Mammary epithelial cell (primary cell): ENCODE measurements around the gene CLDN24.

Source experiments
- EZH2 ChIP-seq: IDR thresholded peaks from 2 replicates; pipeline ENCODE4 v1.6.1; 2012; ENCODE audit warnings: low read length, inconsistent platforms, borderline replicate concordance
- TF ChIP-seq, protein P1 (sequence below), 2 donors: IDR thresholded peaks in 1 of 2; conservative IDR thresholded peaks in 1 of 2; 2 replicates each; pipeline ENCODE4 v1.5.1; 2011 to 2012; ENCODE audit warnings: inconsistent platforms in 2 of 2, low read length in 2 of 2, mild to moderate bottlenecking in 2 of 2, control low read depth in 1 of 2, low read depth in 1 of 2; ENCODE audit not compliant: insufficient read depth in 1 of 2; ENCODE audit errors: extremely low read depth in 1 of 2

- TF ChIP-seq EZH2: no peak
- TF ChIP-seq, protein P1, sequence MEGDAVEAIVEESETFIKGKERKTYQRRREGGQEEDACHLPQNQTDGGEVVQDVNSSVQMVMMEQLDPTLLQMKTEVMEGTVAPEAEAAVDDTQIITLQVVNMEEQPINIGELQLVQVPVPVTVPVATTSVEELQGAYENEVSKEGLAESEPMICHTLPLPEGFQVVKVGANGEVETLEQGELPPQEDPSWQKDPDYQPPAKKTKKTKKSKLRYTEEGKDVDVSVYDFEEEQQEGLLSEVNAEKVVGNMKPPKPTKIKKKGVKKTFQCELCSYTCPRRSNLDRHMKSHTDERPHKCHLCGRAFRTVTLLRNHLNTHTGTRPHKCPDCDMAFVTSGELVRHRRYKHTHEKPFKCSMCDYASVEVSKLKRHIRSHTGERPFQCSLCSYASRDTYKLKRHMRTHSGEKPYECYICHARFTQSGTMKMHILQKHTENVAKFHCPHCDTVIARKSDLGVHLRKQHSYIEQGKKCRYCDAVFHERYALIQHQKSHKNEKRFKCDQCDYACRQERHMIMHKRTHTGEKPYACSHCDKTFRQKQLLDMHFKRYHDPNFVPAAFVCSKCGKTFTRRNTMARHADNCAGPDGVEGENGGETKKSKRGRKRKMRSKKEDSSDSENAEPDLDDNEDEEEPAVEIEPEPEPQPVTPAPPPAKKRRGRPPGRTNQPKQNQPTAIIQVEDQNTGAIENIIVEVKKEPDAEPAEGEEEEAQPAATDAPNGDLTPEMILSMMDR (conservative IDR thresholded peaks at IDR 0.05 in 1 of 2, IDR thresholded peaks at IDR 0.05 in 1 of 2; ENCODE audit: extremely low read depth in 1 of 2, insufficient read depth in 1 of 2, low read depth in 1 of 2, low read length in 2 of 2): no peak
These were observed 25.3 kb upstream of the CLDN24 start for GRCh38 chr4:183347566-183347965.
